Measurements from ENCODE around the gene OR10G4.

DNA sequence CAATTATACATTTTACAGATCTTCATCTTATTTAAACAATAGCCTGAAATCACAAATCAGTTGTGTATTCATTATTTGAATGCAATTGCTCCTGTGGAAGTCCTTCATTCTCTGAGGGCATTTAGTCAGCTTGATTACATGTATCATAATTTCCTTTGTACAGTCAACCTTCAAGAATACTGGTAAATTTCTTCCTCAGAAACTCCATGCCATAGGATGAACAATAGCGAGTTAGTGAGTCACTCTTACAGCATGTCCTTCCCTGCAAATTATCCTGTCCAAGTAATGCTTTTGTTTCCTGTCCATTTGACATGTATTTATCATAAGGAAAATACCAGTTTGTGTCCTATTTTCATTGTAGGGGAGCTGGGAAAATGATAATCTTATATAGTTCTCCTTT, 39.0 kb upstream of the OR10G4 start:
- TF ChIP-seq EP300 (IDR thresholded peaks at IDR 0.05) (no peak), POLR2A (IDR thresholded peaks at IDR 0.05) (no peak)
